ENCODE data around the gene NPHS1. TPM values are rescaled to one million over a fixed set of nuclear protein-coding genes. Genes with fewer than 3 reads are reported as not detected.
"Not testable (repeated sequence)": the region's sequence is repeated elsewhere in the genome, so short reads cannot be mapped to it uniquely, and the experiment has no call there.

The NPHS1 gene
- total and polyA plus RNA-seq, 2 of the 8 experiments (the other 6 are each of a cell fraction or from before 2014, with no cell fraction given) = 1.3 to 1.4 TPM

- not testable (repeated sequence) for H4K5ac ChIP-seq (ENCODE audit: insufficient read length, low read depth, low read length); H2AFZ ChIP-seq (ENCODE audit: low read length); H3K4ac ChIP-seq (replicated peaks; ENCODE audit: insufficient read length, low read depth, low read length); H3K18ac ChIP-seq (ENCODE audit: extremely low read depth, low read length); H4K20me1 ChIP-seq (replicated peaks in 1 of 2; ENCODE audit: control insufficient read depth in 1 of 2, insufficient read depth in 2 of 2, low read length in 2 of 2); H4K91ac ChIP-seq (replicated peaks; ENCODE audit: insufficient read length, low read length); H3K9ac ChIP-seq (replicated peaks in 1 of 4; ENCODE audit: extremely low read depth in 1 of 4, low read depth in 3 of 4, low read length in 3 of 4); H3K27ac ChIP-seq (ENCODE audit: low read depth, low read length); H3K23ac ChIP-seq (ENCODE audit: insufficient read length); H3K9me3 ChIP-seq (ENCODE audit: insufficient read depth in 2 of 2, low read depth in 1 of 2, low read length in 1 of 2); H3K36me3 ChIP-seq (ENCODE audit: control insufficient read depth in 2 of 4, insufficient read depth in 4 of 4, low read length in 3 of 4); H2BK15ac ChIP-seq (ENCODE audit: low read length); H3K79me1 ChIP-seq (ENCODE audit: low read depth, low read length); H3K23me2 ChIP-seq (ENCODE audit: low read depth, low read length); H2BK20ac ChIP-seq (ENCODE audit: low read length); H2AK5ac ChIP-seq (ENCODE audit: low read depth, low read length); H4K8ac ChIP-seq (ENCODE audit: extremely low read depth, insufficient read depth, low read length); H3K79me2 ChIP-seq (ENCODE audit: control insufficient read depth in 1 of 2, insufficient read depth in 2 of 2, low read length in 2 of 2); H2BK12ac ChIP-seq (ENCODE audit: low read depth, low read length); H3K56ac ChIP-seq (replicated peaks; ENCODE audit: insufficient read length, low read depth, low read length); H2BK120ac ChIP-seq (replicated peaks; ENCODE audit: low read depth, low read length); H3K14ac ChIP-seq (ENCODE audit: insufficient read length); H2BK5ac ChIP-seq (ENCODE audit: low read depth, low read length)
- peak; percentile 7 for TF ChIP-seq ASH2L (IDR thresholded peaks at IDR 0.05; ENCODE audit: low read length)
- Histone ChIP-seq H3K4me1 (replicated peaks in 1 of 4; ENCODE audit: control insufficient read depth in 3 of 4, insufficient read depth in 4 of 4, low read length in 3 of 4) (peaks cover 0 to 12% (median 8%) of the 10 kb centered on the region in 4 experiments; a peak in 5 of 7 replicates), H3K4me3 (ENCODE audit: extremely low read depth in 1 of 4, insufficient read depth in 2 of 4, low read depth in 3 of 4, low read length in 4 of 4) (peak overlapping the region; percentile 38 to 64 (median 52); a peak in 5 of 8 replicates), H3K4me2 (ENCODE audit: insufficient read depth in 1 of 2, low read depth in 2 of 2, low read length in 2 of 2) (peak overlapping the region; percentile 93 to 96), H3K27me3 (replicated peaks in 1 of 4; ENCODE audit: control insufficient read depth in 3 of 4, extremely low read depth in 1 of 4, insufficient read depth in 3 of 4, low read length in 3 of 4) (peaks cover 3 to 12% (median 9%) of the 10 kb centered on the region in 4 experiments)
- 41% methylated on average over 25 of the region's 26 CpGs; no CpG with 5 or more reads in 1 of the 2 experiments for WGBS, 2 experiments (ENCODE audit: extremely low coverage in 1 of 2, insufficient coverage in 1 of 2, insufficient read length in 1 of 2, insufficient replicate concordance in 2 of 2, low coverage in 1 of 2, low lambda C conversion rate in 2 of 2, missing lambda C conversion rate in 1 of 2)
- FAIRE-seq = peak; percentile 91
- ChIA-PET CTCF (ENCODE audit: partially characterized antibody) (interaction anchor here (0.9 to 3.2 kb wide), 14 partner anchors 9 to 375 kb away, joined by 3 to 15 read pairs (median 3); no protein-coding TSS in a partner anchor), POLR2A (ENCODE audit: partially characterized antibody) (interaction anchor here (0.7 to 2.7 kb wide), 17 partner anchors 9 to 361 kb away, joined by 3 to 20 read pairs (median 3); partner anchors contain the start of genes KIRREL2, LIN37, NFKBID and PSENEN)
- DNase-seq (ENCODE audit: low read depth in 1 of 2, low spot score in 2 of 2) = peak; percentile 81 to 94
Observed at GRCh38 chr19:35870124-35870736, 17.9 kb upstream of the NPHS1 start.
